Measurements from ENCODE around the gene GNPTG. TPM values are rescaled to one million over a fixed set of nuclear protein-coding genes. Genes with fewer than 3 reads are reported as not detected.

GNPTG gene
- total RNA-seq, 4 donors from 2014 or later, result 53.8 to 130 (median 79.1) TPM

- peaks cover 0 to 25% (median 9%) of the 10 kb centered on the region in 4 donors for H3K36me3 ChIP-seq
- no peak overlapping the region for H3K4me3 ChIP-seq
- H3K4me1 ChIP-seq, result no peaks in the 10 kb centered on the region
- TF ChIP-seq, protein P1, sequence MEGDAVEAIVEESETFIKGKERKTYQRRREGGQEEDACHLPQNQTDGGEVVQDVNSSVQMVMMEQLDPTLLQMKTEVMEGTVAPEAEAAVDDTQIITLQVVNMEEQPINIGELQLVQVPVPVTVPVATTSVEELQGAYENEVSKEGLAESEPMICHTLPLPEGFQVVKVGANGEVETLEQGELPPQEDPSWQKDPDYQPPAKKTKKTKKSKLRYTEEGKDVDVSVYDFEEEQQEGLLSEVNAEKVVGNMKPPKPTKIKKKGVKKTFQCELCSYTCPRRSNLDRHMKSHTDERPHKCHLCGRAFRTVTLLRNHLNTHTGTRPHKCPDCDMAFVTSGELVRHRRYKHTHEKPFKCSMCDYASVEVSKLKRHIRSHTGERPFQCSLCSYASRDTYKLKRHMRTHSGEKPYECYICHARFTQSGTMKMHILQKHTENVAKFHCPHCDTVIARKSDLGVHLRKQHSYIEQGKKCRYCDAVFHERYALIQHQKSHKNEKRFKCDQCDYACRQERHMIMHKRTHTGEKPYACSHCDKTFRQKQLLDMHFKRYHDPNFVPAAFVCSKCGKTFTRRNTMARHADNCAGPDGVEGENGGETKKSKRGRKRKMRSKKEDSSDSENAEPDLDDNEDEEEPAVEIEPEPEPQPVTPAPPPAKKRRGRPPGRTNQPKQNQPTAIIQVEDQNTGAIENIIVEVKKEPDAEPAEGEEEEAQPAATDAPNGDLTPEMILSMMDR (IDR thresholded peaks at IDR 0.05), result no peak
- no peak for DNase-seq
- no peaks in the 10 kb centered on the region for H3K27me3 ChIP-seq
- H3K9me3 ChIP-seq, result no peaks in the 10 kb centered on the region
- H3K27ac ChIP-seq, result no peak overlapping the region
- WGBS, 2 donors (ENCODE audit: low coverage in 1 of 2), result 94% methylated on average over 17 of the region's 17 CpGs; no CpG with 5 or more reads in 1 of the 2 donors
- in situ Hi-C loops (cut with MboI; ENCODE audit: low pct_ligation_motif_present in 1 of 4, low pct_unique_long_range_greater_than_20kb in 1 of 4, low sequenced_read_pairs in 3 of 4) (no loop called here), intact Hi-C loops (cut with DNase I; ENCODE audit: low total_unique reads) (no loop called here)
Measured at GRCh38 chr16:1392826-1393225, 41.1 kb downstream of the GNPTG start.

GRCh38 chr16:1393613-1394176 lies 42.0 kb downstream of the GNPTG start:
- in situ Hi-C loops (cut with MboI; ENCODE audit: low pct_ligation_motif_present in 1 of 4, low pct_unique_long_range_greater_than_20kb in 1 of 4, low sequenced_read_pairs in 3 of 4), result no loop called here
- Histone ChIP-seq H3K4me3 (no peak overlapping the region), H3K9me3 (no peaks in the 10 kb centered on the region), H3K27me3 (no peaks in the 10 kb centered on the region), H3K27ac (no peak overlapping the region), H3K4me1 (no peaks in the 10 kb centered on the region), H3K36me3 (peaks cover 0 to 28% (median 13%) of the 10 kb centered on the region in 4 donors)
- no peak for DNase-seq
- 80 to 91% methylated on average over 1 to 19 of the region's 21 CpGs for WGBS, 2 donors (ENCODE audit: low coverage in 1 of 2)
- TF ChIP-seq, protein P1 (IDR thresholded peaks at IDR 0.05), result no peak
- TF ChIP-seq POLR2AphosphoS5 (IDR thresholded peaks at IDR 0.05) (no peak), EP300 (IDR thresholded peaks at IDR 0.05; ENCODE audit: low read depth) (no peak), POLR2A (IDR thresholded peaks at IDR 0.05) (no peak)
- intact Hi-C loops (cut with DNase I; ENCODE audit: low total_unique reads), result no loop called here

DNA sequence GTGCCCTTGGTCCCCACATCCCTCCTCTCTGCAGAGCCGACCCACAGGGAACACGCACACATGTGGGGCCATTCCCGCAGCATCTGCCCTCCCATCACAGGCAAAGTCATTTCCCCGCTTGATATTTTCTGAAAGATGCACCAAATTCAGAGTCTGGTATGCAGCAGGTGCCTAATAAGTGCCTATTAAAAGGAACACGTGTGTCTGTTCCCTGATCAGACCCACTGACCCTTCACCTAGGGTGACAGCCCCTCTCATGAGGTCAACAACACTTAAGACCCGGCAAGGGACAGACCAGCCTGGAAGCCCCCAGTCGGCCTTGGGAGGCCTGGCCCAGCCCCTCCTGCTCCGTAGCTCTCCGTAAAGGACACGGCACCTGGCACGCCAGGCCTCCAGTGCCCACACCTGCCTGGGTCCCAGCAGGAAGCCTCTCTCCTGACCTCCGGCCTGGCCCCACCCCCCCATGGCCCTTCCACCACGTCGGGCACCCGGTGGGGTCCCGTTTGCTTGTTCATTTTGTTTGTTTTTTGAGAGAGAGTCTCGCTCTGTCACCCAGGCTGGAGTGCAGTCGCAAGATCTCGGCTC lies 42.7 kb downstream of the GNPTG start:
- intact Hi-C loops (cut with DNase I; ENCODE audit: low total_unique reads) (no loop called here), in situ Hi-C loops (cut with MboI; ENCODE audit: low pct_ligation_motif_present in 1 of 4, low pct_unique_long_range_greater_than_20kb in 1 of 4, low sequenced_read_pairs in 3 of 4) (no loop called here)
- H3K36me3 ChIP-seq, result peaks cover 0 to 35% (median 13%) of the 10 kb centered on the region in 4 donors

DNA sequence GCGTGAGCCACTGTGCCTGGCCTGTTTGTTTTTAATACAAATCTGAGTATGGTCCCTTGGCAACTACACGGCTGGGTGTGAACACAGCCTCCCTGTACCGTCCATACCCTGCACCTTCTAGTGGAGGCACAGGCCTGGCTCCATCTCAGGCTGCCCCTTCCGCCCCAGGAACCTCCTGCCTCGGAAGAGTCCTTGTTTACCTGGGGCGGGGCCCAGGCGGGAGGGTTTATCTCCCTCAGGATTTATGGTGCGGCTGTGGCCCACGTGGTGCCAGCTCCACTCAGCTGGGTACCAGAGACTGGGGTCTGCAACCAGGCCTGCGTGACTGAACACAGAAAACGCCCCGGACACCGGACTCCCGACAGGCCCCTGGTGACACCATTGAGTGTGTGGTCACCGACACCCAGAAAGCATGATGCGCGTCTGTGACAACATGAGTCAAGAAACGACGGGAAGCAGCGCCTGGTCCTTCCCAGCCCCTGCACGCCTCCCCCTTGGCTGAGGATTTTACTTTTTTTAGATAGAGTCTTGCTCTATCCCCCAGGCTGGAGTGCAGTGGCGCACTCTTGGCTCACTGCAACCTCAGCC lies 43.8 kb downstream of the GNPTG start:
- no peaks in the 10 kb centered on the region for H3K4me1 ChIP-seq
- no peaks in the 10 kb centered on the region for H3K27me3 ChIP-seq
- H3K36me3 ChIP-seq, result peaks cover 0 to 28% (median 10%) of the 10 kb centered on the region in 4 donors
- 77 to 83% methylated on average over 1 to 19 of the region's 22 CpGs for WGBS, 2 donors (ENCODE audit: low coverage in 1 of 2)
- in situ Hi-C loops (cut with MboI; ENCODE audit: low pct_ligation_motif_present in 1 of 4, low pct_unique_long_range_greater_than_20kb in 1 of 4, low sequenced_read_pairs in 3 of 4), result no loop called here
- no peak for DNase-seq
- H3K9me3 ChIP-seq, result no peaks in the 10 kb centered on the region
- TF ChIP-seq, protein P1 (IDR thresholded peaks at IDR 0.05), result no peak
- TF ChIP-seq POLR2A (IDR thresholded peaks at IDR 0.05) (no peak), POLR2AphosphoS5 (IDR thresholded peaks at IDR 0.05) (no peak), EP300 (IDR thresholded peaks at IDR 0.05; ENCODE audit: low read depth) (no peak)
- no peak overlapping the region for H3K4me3 ChIP-seq
- H3K27ac ChIP-seq, result no peak overlapping the region
- intact Hi-C loops (cut with DNase I; ENCODE audit: low total_unique reads), result no loop called here

More for the DNA sequence above, 42.7 kb downstream of the GNPTG start:
- no peak for DNase-seq
- Histone ChIP-seq H3K4me3 (no peak overlapping the region), H3K9me3 (no peaks in the 10 kb centered on the region), H3K4me1 (no peaks in the 10 kb centered on the region), H3K27me3 (no peaks in the 10 kb centered on the region), H3K27ac (no peak overlapping the region)
- no peak for TF ChIP-seq EP300 (IDR thresholded peaks at IDR 0.05; ENCODE audit: low read depth)
- WGBS, 2 donors (ENCODE audit: low coverage in 1 of 2), result 87% methylated on average over 19 of the region's 19 CpGs; no CpG with 5 or more reads in 1 of the 2 donors

Measured in transverse colon (tissue), 4 donors.